Tibial artery (tissue), 4 donors: ENCODE data around the gene VAV3.
"Not testable (repeated sequence)": the region's sequence is repeated elsewhere in the genome, so short reads cannot be mapped to it uniquely, and the experiment has no call there.

Experiments used
- DNase-seq, 2 donors: peaks; one replicate each; pipeline ENCODE4 v3.0.0-alpha.2; 2019
- H3K27ac ChIP-seq, 2 donors: fragments of 200-600 bp; sonication (generic) in 1 of 2; 1 replicate in 1 of 2; 2 replicates in 1 of 2; pipeline ENCODE4 v1.5.1; 2018 to 2019; ENCODE audit warnings: mild to moderate bottlenecking in 1 of 2
- H3K27me3 ChIP-seq, 2 donors: fragments of 200-600 bp; sonication (generic) in 1 of 2; one replicate each; pipeline versions ENCODE4 v1.5.1 to v1.6.0; 2016 to 2019
- H3K36me3 ChIP-seq, 3 donors: fragments of 200-600 bp; sonication (generic) in 2 of 3; one replicate each; pipeline ENCODE4 v1.5.1; 2016 to 2019; ENCODE audit warnings: mild to moderate bottlenecking in 2 of 3
- H3K4me1 ChIP-seq, 4 donors: fragments of 200-600 bp; sonication (generic) in 2 of 4; 1 replicate in 3 of 4; 2 replicates in 1 of 4; pipeline ENCODE4 v1.5.1; 2016 to 2019
- H3K4me3 ChIP-seq, 2 donors: fragments of 200-600 bp; sonication (generic) in 1 of 2; 1 replicate in 1 of 2; 2 replicates in 1 of 2; pipeline ENCODE4 v1.5.1; 2018 to 2019; ENCODE audit warnings: mild to moderate bottlenecking in 2 of 2
- H3K9me3 ChIP-seq, 3 donors: fragments of 200-600 bp; sonication (generic) in 1 of 3; one replicate each; pipeline ENCODE4 v1.5.1; 2016 to 2019
- CTCF ChIP-seq, 2 experiments: fragments of 200-600 bp in 1 of 2; fragments of 450-650 bp in 1 of 2; IDR thresholded peaks; one replicate each; pipeline ENCODE4 v1.5.1; 2017 to 2019; ENCODE audit warnings: antibody characterized with exemption in 2 of 2, mild to moderate bottlenecking in 1 of 2, moderate library complexity in 1 of 2
- intact Hi-C: fragments of 100-400 bp; cut with DNase I; formaldehyde crosslinking; loops from one replicate; pipeline ENCODE4 v1.15.0; 2023; ENCODE audit warnings: low total_unique reads

VAV3 gene

DNA sequence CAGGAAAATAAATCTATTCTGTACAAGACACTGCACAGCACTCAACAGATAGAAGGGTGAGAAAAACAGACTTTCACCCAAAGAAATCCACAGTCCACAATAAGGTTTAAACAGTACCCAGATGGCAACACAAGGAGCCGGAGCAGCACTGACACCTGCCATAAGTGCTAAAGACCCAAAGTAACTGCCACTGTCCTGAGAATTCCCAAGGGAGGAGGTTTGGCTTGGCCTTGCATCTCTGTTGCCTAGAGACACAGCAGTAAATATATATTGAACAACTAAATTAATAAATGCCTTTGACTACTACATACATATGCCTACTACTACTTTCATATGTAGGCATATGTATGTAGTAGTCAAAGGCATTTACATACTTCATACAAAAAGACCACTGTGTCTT lies 68.0 kb downstream of the VAV3 start:
- Histone ChIP-seq H3K27ac (no peak overlapping the region), H3K4me3 (no peak overlapping the region)

GRCh38 chr1:107896401-107896800 lies 68.6 kb downstream of the VAV3 start:
- intact Hi-C loops, result no loop called here
- H3K27ac ChIP-seq, result no peak overlapping the region
- H3K9me3 ChIP-seq, result no peaks in the 10 kb centered on the region
- no peak for TF ChIP-seq CTCF (IDR thresholded peaks at IDR 0.05)
- no peaks in the 10 kb centered on the region for H3K36me3 ChIP-seq
- H3K27me3 ChIP-seq, result no peaks in the 10 kb centered on the region
- no peaks in the 10 kb centered on the region for H3K4me1 ChIP-seq
- no peak overlapping the region for H3K4me3 ChIP-seq
- no peak for DNase-seq

More for the DNA sequence above, 68.0 kb downstream of the VAV3 start:
- no peak for TF ChIP-seq CTCF (IDR thresholded peaks at IDR 0.05)
- intact Hi-C loops, result no loop called here
- no peaks in the 10 kb centered on the region for H3K27me3 ChIP-seq
- no peaks in the 10 kb centered on the region for H3K9me3 ChIP-seq
- H3K4me1 ChIP-seq, result no peaks in the 10 kb centered on the region
- H3K36me3 ChIP-seq, result no peaks in the 10 kb centered on the region
- DNase-seq, result no peak

DNA sequence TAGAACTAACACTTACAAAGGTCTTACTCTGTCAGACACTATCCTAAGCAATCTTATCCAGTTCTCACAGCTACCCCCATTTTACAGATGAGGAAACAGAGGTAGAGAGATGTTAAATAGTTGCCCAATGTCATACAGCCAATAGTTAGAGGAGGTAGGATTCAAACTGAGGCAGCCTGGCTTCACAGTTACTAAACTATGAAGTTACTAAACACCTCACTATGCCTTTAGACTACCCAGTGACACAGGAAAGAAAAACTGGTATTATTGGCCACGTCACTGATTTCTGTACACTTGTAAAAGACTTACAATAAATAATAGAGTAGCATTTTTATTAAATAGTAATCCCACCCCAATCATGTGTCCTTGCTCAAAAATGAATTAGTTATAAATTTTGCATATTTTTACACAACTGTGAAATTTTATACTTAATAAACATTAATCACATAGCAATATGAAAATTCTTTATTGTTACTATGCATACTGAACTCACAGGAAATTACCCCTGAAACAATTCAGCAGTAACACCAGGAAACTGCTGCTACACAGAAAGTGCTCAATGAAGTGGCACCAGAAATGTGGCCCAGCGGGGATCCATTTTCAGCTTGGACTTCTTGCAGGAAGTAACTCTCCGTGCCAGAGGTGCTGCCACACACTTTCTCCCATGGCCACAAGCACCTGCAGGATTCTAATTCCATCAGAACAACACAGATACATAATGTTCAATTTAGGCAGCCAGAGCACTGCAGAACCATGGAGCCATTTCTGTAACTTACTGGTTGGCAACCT lies 69.4 kb downstream of the VAV3 start:
- Histone ChIP-seq H3K4me3 (no peak overlapping the region), H3K27ac (no peak overlapping the region), H3K9me3 (no peaks in the 10 kb centered on the region), H3K27me3 (no peaks in the 10 kb centered on the region), H3K36me3 (no peaks in the 10 kb centered on the region), H3K4me1 (no peaks in the 10 kb centered on the region)
- TF ChIP-seq CTCF (IDR thresholded peaks at IDR 0.05), result no peak
- DNase-seq, result no peak
- intact Hi-C loops, result no loop called here

- intact Hi-C loops, result no loop called here
- Histone ChIP-seq H3K4me1 (no peaks in the 10 kb centered on the region), H3K36me3 (no peaks in the 10 kb centered on the region), H3K4me3 (no peak overlapping the region), H3K9me3 (no peaks in the 10 kb centered on the region), H3K27me3 (no peaks in the 10 kb centered on the region), H3K27ac (no peak overlapping the region)
- DNase-seq, result no peak
- no peak for TF ChIP-seq CTCF (IDR thresholded peaks at IDR 0.05)
Measured at GRCh38 chr1:107894605-107895004, 70.4 kb downstream of the VAV3 start.

- H3K4me1 ChIP-seq, intact Hi-C loops, H3K9me3 ChIP-seq, H3K4me3 ChIP-seq, H3K27ac ChIP-seq, H3K27me3 ChIP-seq, H3K36me3 ChIP-seq, DNase-seq: not testable (repeated sequence)
Measured at GRCh38 chr1:107893350-107893749, 71.6 kb downstream of the VAV3 start.

GRCh38 chr1:107889524-107889923 lies 75.5 kb downstream of the VAV3 start:
- Histone ChIP-seq H3K4me3 (no peak overlapping the region), H3K9me3 (no peaks in the 10 kb centered on the region), H3K4me1 (no peaks in the 10 kb centered on the region), H3K36me3 (no peaks in the 10 kb centered on the region), H3K27me3 (no peaks in the 10 kb centered on the region), H3K27ac (no peak overlapping the region)
- intact Hi-C loops, result no loop called here
- TF ChIP-seq CTCF (IDR thresholded peaks at IDR 0.05), result no peak
- DNase-seq, result no peak
